T-helper 1 cell treated with Interleukin-12 subunit alpha and Interleukin-12 subunit beta and Interleukin-4 antibody, amounts not matched to agents 30 μg/mL and 1 μg/mL, for 36 hours (primary cell): ENCODE measurements around the gene AFF2.

Experiments used
- H3K27ac Mint-ChIP-seq: one replicate; pipeline ENCODE4 v1.8.0; 2021; ENCODE audit warnings: mild to moderate bottlenecking, mixed read lengths
- H3K27me3 Mint-ChIP-seq: one replicate; pipeline ENCODE4 v1.8.0; 2021; ENCODE audit warnings: low read depth, mixed read lengths
- H3K36me3 Mint-ChIP-seq: one replicate; pipeline ENCODE4 v1.8.0; 2021; ENCODE audit warnings: low read depth, mixed read lengths
- H3K4me1 Mint-ChIP-seq: one replicate; pipeline ENCODE4 v1.8.0; 2021; ENCODE audit warnings: low read depth, mixed read lengths
- H3K4me3 Mint-ChIP-seq: one replicate; pipeline ENCODE4 v1.8.0; 2021; ENCODE audit warnings: mild to moderate bottlenecking, moderate library complexity, mixed read lengths
- H3K9me3 Mint-ChIP-seq: one replicate; pipeline ENCODE4 v1.8.0; 2021; ENCODE audit warnings: mixed read lengths

Gene AFF2

DNA sequence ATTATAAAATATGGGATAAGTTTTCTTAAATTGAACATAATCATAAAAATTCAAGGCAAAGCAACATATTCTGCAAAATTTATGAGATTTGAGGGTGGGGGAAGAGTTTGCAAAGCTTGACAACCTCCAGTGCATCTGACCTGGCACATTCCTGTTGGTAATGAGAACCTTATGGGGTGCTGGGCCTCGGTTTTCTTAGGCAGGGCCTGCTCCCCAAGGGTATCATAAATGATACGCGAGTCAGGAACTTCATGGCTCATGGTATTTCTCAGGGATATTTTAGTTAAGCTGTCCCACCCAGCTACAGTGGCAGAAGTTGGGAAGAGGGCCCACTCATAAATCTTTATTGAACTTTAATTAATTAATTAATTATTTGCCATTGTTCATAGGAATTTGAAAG, 13.2 kb downstream of the AFF2 start:
- H3K4me1 Mint-ChIP-seq, result no peaks in the 10 kb centered on the region
- no peaks in the 10 kb centered on the region for H3K36me3 Mint-ChIP-seq
- H3K27me3 Mint-ChIP-seq, result no peaks in the 10 kb centered on the region
- no peak overlapping the region for H3K27ac Mint-ChIP-seq
- H3K9me3 Mint-ChIP-seq, result no peaks in the 10 kb centered on the region
- no peak overlapping the region for H3K4me3 Mint-ChIP-seq

DNA sequence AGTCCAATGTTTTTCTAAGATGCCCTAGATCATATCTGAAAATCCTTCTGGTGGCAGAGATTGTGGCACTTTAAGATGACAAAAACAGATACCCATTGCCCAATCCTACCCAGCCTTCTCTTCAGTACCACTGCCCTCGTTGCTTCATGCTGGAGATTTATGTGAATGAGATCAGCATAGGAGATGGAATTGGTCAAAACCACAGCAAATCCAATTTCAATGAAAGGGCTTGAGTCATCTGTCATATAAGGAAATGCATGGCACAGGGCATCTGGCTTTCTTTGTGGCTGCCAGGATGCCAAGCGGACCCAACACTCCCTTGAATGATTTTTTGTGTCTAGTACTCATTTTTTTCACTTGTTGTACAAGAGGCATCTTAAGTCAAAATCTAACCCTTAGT, 16.8 kb downstream of the AFF2 start:
- Mint-ChIP-seq H3K9me3 (no peaks in the 10 kb centered on the region), H3K27me3 (no peaks in the 10 kb centered on the region), H3K36me3 (no peaks in the 10 kb centered on the region), H3K4me3 (no peak overlapping the region), H3K27ac (no peak overlapping the region), H3K4me1 (no peaks in the 10 kb centered on the region)

DNA sequence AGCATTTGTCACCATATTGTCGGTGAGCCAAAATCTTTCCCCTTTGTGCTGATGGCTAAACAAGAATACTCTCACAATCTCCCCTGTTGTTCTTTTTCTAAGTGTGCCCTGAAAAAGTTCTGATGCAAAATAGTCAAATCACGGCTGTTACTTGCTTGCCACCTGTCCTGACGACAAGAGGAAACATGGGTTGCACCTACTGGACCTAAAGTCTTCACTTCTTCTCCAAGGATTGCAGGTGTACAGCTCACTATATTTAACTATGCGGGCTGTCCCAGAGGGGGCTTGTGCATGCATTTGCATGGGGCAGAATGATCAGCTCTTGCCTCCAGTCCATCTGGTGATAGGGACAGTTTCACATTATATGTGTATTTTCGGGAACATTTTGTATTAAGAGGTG, 21.6 kb downstream of the AFF2 start:
- Mint-ChIP-seq H3K27ac (no peak overlapping the region), H3K9me3 (no peaks in the 10 kb centered on the region), H3K4me1 (no peaks in the 10 kb centered on the region), H3K36me3 (no peaks in the 10 kb centered on the region), H3K27me3 (no peaks in the 10 kb centered on the region), H3K4me3 (no peak overlapping the region)

DNA sequence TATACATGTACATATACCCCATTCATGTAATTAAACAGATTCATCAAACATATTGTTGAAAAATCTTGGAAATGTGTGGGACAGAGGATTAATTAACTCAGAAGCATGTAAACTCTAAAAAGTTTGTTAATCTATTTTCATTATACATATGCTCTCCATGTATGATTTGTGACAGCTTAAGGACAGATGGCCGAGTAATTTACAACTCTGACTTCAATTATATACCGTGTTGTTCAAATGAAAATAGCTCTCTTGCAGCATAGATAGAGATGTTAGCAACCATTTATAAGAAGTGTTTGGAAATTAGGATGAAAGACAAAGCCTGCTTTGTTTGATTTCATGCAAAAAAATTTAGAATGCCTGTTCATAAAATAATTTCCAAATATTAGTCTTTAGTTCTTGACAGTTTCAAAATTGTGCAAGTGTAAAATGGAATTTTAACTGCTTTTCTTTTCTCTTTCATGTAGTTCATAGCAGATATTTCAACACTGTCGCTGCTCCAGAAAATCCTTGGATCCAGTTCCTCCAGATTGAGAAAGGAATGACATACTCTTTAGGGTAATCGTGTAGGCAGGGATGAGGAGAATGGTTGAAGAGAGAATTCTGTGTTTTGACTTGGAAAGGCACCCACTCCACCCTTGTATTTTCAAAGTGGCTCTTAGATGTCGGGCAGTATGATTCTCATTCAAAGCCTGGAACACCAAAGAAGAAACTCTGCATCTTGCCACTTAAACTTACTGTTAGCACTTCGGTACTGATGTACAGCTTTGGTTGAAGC, 23.1 kb downstream of the AFF2 start:
- Mint-ChIP-seq H3K27me3 (no peaks in the 10 kb centered on the region), H3K27ac (no peak overlapping the region), H3K9me3 (no peaks in the 10 kb centered on the region), H3K36me3 (no peaks in the 10 kb centered on the region), H3K4me3 (no peak overlapping the region), H3K4me1 (no peaks in the 10 kb centered on the region)

DNA sequence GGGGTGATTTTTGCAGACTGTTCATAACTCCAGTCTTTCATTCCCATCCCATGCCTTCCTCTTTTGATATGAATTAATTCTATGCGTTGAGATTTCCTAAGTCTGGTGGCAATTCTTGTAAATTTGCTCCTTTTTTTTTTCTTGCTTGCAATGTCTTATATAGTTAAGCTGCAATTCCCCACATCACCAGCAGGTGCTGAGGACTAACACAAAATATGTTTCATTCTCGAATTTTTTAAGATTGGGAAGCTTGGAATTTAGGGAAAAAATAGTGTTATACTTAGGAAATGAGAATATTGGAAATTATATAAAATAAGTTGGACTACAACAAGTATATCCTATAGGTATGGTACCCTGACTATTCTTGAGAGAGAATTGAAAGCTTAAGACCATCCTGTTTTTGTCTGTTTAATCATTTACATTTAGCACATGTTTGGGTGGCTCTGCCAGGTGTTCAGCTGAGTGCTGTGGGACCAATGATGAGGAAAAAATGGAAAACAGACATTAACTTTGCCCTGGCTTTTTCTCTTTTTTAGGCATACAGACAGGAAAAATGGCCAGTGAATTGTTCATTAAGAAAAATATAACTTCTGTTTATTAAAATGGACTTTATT, 30.2 kb downstream of the AFF2 start:
- Mint-ChIP-seq H3K4me1 (no peaks in the 10 kb centered on the region), H3K27ac (no peak overlapping the region), H3K4me3 (no peak overlapping the region), H3K36me3 (no peaks in the 10 kb centered on the region), H3K9me3 (no peaks in the 10 kb centered on the region), H3K27me3 (no peaks in the 10 kb centered on the region)

DNA sequence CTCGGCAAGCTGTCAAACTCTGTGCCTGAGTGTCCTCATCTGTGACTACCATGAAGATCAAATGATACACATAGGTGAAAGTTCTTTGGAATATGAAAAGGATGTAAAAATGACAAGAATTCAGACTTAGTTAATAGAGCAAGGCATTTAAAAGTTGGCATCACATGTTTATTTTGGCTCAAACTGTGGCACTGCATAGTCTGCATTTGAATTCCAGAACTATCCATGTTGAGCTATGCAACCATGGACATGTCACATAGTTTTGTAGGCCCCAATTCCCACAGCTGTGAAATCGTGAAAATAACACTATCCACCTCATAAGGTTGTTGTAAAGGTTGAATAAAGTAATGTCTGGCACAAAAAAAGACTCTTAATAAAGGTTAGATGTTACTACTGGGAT, 33.9 kb downstream of the AFF2 start:
- Mint-ChIP-seq H3K4me1 (no peaks in the 10 kb centered on the region), H3K4me3 (no peak overlapping the region), H3K27me3 (no peaks in the 10 kb centered on the region), H3K9me3 (no peaks in the 10 kb centered on the region), H3K27ac (no peak overlapping the region), H3K36me3 (no peaks in the 10 kb centered on the region)

DNA sequence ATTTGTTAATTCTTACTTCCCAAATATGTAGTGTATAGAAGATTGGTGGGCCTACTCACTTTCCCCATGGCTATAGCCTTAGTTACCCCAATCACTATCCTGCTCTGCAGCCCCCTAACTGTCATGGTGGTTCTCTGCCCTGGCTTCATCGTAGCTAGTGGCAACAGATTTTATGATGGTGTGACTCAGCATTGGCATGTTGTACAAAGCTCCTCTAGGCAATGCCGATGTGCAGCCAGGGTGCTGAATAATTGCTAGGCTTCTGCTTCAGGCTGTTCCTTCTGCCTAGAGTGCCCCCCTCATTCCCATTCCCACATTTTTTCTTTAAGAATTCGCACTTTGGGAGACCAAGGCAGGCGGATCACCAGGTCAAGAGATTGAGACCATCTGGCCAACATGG, 35.2 kb downstream of the AFF2 start:
- H3K27me3 Mint-ChIP-seq, result no peaks in the 10 kb centered on the region
- no peak overlapping the region for H3K4me3 Mint-ChIP-seq
- no peaks in the 10 kb centered on the region for H3K36me3 Mint-ChIP-seq
- H3K9me3 Mint-ChIP-seq, result no peaks in the 10 kb centered on the region
- H3K27ac Mint-ChIP-seq, result no peak overlapping the region
- no peaks in the 10 kb centered on the region for H3K4me1 Mint-ChIP-seq

DNA sequence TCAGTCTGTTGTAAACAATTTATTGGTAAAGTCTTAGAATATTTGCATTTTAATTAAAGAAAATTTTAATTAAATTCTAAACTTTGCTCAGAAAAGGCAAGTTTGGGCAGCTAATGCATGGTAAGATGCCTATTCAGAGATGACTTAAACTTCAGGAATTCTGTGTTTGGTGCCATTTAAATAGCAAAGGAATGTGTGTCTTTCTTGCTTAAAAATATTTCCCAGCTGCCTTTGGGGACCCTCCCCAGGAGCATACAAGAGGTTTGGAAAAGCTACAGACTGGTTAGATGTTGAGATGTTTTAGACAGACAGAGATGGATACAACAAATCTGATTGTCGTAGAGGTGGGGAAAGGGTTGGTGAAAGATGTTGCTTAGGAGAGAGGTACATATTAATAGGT, 36.5 kb downstream of the AFF2 start:
- H3K4me1 Mint-ChIP-seq, result no peaks in the 10 kb centered on the region
- no peak overlapping the region for H3K4me3 Mint-ChIP-seq
- no peaks in the 10 kb centered on the region for H3K36me3 Mint-ChIP-seq
- H3K27ac Mint-ChIP-seq, result no peak overlapping the region
- H3K9me3 Mint-ChIP-seq, result no peaks in the 10 kb centered on the region
- no peaks in the 10 kb centered on the region for H3K27me3 Mint-ChIP-seq

DNA sequence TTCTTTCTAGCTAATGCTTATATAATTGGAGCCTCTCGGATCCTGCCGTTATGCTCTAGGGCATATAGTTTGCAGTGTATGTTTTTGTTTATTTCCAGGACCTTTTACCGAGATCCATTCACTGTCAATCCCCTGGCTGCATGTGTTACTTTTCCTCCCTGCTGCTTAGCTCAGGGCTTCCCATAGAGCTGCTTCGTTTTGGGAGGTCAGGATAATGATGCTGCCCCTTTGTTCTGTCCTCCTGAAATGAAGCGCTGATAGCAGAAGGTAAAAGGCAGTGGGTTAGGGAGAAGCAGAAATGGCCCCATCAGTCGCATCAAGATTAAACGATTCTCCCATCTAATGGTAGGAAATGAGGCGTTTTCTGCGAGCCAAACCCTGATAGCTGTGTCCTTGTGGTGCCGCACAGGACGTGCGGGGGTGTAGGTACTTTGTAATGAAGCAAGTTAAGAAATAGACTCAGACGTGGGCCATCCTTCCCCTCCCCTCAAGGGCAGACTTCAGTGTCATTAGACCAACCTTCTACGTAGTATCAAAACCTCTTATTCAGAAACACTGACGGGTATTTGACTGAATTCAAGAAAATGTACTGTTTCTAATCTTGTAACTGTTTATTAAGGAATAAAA, 37.3 kb downstream of the AFF2 start:
- Mint-ChIP-seq H3K27ac (no peak overlapping the region), H3K27me3 (no peaks in the 10 kb centered on the region), H3K9me3 (no peaks in the 10 kb centered on the region), H3K4me3 (no peak overlapping the region), H3K36me3 (no peaks in the 10 kb centered on the region), H3K4me1 (no peaks in the 10 kb centered on the region)

DNA sequence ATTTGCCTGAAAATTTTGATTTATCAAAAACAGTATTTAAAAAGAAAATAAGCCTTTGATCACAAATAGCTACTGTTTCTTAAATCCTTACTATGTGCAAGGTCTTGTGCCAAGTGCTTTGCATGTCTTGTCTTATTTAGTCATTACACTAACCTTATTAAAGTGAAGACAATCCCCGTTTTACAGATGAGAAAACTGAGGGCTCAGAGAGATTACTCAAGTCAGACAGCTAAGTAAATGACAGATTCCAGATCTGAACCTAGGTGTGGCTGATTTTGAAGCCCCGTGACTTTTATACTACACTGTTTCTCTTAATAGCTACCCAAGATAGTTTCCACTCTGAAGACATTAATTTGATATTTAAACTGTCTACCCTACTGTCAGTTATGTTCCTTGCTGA, 38.2 kb downstream of the AFF2 start:
- H3K36me3 Mint-ChIP-seq, result no peaks in the 10 kb centered on the region
- no peak overlapping the region for H3K27ac Mint-ChIP-seq
- no peaks in the 10 kb centered on the region for H3K4me1 Mint-ChIP-seq
- H3K9me3 Mint-ChIP-seq, result no peaks in the 10 kb centered on the region
- H3K4me3 Mint-ChIP-seq, result no peak overlapping the region
- H3K27me3 Mint-ChIP-seq, result no peaks in the 10 kb centered on the region

DNA sequence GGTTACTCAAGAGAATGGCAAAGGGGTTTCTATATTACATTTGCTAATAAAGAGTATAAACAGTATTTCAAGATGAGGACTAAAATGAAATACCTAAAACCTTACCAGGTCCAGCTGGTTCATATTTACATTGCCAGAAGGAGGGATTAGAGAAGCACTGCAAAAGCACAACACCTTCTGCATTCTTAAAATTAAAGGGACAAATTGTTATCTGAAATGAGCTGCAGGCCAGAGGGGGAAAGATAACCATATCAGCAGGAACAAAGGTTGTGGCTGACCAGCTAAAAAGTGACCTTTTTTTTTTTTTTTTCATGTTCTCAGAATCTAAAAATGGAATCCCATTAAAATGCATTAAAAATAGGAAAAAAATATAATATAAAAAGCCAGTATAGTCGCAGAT, 39.7 kb downstream of the AFF2 start:
- Mint-ChIP-seq H3K36me3 (no peaks in the 10 kb centered on the region), H3K27me3 (no peaks in the 10 kb centered on the region), H3K4me1 (no peaks in the 10 kb centered on the region), H3K4me3 (no peak overlapping the region), H3K9me3 (no peaks in the 10 kb centered on the region), H3K27ac (no peak overlapping the region)

DNA sequence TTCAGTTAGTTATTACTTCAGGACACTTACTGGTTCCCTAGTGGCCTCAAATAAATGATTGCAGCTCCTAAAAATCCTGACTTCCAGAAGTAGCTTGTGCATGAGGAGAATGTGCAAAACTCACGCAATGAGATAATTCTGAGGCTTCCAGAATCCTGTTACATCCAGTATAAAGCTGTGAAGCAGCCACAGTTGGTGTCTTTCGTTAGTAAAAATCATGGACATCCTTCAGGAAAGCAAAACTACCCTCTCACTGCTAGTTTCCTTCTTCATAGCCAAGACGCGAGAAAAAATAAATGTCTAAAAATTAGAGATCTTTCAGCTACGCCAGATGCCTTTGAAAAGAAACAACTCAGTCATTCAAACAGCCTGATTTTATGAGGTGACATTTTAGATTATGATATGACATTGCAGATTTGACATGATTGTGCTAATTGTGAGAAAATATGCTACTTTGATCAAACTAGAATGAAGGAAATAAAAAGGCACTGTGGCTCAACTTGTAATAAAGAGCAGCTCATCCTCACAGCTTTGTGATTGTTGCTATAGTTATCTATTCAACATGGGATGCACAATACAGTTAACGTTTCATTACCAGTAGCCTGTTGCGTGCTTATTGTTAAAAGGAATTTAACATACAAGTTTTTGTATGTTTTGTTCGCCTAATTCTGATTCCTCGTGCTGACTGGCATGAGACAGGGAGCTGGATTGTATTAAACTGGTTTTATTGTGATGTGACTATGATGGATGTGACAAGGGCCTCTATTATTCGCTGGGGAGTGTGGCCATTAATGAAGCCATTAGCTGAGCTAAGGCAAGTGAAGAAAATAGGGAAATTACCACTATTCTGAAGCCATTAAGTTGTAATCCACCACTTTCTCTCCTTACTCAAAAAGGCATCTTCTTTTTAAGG, 40.5 kb downstream of the AFF2 start:
- H3K4me3 Mint-ChIP-seq, result no peak overlapping the region
- H3K27me3 Mint-ChIP-seq, result no peaks in the 10 kb centered on the region
- H3K9me3 Mint-ChIP-seq, result no peaks in the 10 kb centered on the region
- H3K4me1 Mint-ChIP-seq, result no peaks in the 10 kb centered on the region
- no peaks in the 10 kb centered on the region for H3K36me3 Mint-ChIP-seq
- no peak overlapping the region for H3K27ac Mint-ChIP-seq

DNA sequence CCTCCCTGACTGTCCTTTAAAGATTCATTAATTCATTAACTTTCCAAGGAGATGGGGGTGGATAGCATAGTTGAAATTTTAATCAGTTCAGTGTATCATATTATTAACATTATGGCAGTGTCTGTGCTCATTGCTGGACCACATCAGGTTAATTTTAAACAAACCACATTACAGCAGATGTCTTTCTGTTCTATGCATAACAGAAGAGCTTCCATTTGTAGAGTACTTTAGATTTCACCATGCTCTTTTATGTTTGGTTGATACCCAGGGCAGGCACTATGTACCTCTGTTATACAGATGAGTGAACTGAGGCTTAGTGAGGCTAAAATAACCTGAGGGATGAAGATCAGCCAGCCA, 41.1 kb downstream of the AFF2 start:
- Mint-ChIP-seq H3K4me1 (no peaks in the 10 kb centered on the region), H3K27me3 (no peaks in the 10 kb centered on the region), H3K4me3 (no peak overlapping the region), H3K27ac (no peak overlapping the region), H3K9me3 (no peaks in the 10 kb centered on the region), H3K36me3 (no peaks in the 10 kb centered on the region)

DNA sequence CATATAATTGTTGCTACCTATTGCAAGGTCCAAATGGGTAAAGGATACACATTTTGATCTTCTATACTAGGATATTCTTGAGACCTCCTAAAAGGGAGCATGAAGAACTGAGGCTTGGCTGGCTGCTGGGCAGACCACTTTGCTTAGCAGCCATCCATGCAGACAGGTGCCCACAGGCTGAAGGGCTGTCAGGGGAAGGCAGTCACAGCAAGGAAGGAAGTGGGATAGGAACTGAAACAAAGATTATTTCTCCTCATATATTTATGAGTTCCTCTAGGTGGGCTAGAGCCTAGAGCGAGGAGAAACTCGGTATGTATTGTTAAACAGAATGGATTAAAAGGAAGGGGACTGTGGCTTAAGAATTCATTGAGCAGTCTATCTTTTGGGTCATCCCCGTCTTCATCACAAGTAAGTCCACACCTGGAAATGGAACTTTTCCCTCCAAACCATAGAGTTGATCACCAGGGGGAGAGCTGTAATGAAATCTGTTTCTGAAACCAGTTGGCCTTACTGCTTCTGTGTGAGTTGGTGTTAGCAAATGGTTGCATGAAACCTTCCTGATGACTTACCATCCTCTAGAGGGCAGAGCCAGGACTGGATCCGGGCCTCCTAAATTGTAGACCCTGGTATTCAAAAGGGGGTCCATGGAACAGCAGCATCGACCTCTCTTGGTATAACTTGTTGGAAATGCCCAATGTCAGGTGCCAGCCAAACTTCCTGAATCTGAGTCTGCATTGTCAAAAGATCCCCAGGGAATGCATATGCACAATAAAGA, 42.3 kb downstream of the AFF2 start:
- no peaks in the 10 kb centered on the region for H3K27me3 Mint-ChIP-seq
- H3K4me3 Mint-ChIP-seq, result no peak overlapping the region
- H3K27ac Mint-ChIP-seq, result no peak overlapping the region
- H3K9me3 Mint-ChIP-seq, result no peaks in the 10 kb centered on the region
- H3K36me3 Mint-ChIP-seq, result no peaks in the 10 kb centered on the region
- H3K4me1 Mint-ChIP-seq, result no peaks in the 10 kb centered on the region
